Hepatocyte (in vitro differentiated cells): ENCODE measurements around the gene RAB28. TPM values are rescaled to one million over a fixed set of nuclear protein-coding genes. Genes with fewer than 3 reads are reported as not detected.

Experiments
- DNase-seq: peaks from one replicate; pipeline ENCODE4 v3.0.0-alpha.2; 2016; ENCODE audit warnings: low spot score
- H2AFZ ChIP-seq: fragments of 200-600 bp; sonication (generic); 2 replicates; pipeline ENCODE4 v1.6.0; 2016; ENCODE audit warnings: antibody characterized with exemption, mild to moderate bottlenecking
- H3K27ac ChIP-seq: fragments of 200-600 bp; sonication (generic); 2 replicates; pipeline ENCODE4 v1.5.1; 2016; ENCODE audit warnings: mild to moderate bottlenecking
- H3K27me3 ChIP-seq: fragments of 200-600 bp; sonication (generic); 2 replicates; pipeline ENCODE4 v1.6.1; 2016
- H3K36me3 ChIP-seq: fragments of 200-600 bp; sonication (generic); replicated peaks from 2 replicates; pipeline ENCODE4 v1.5.1; 2016; ENCODE audit warnings: low read depth; ENCODE audit not compliant: insufficient read depth
- H3K4me1 ChIP-seq: fragments of 200-600 bp; sonication (generic); 2 replicates; pipeline ENCODE4 v1.5.1; 2016; ENCODE audit warnings: mild to moderate bottlenecking, moderate library complexity; ENCODE audit not compliant: insufficient read depth
- H3K4me2 ChIP-seq: fragments of 200-600 bp; sonication (generic); 2 replicates; pipeline ENCODE4 v1.6.0; 2016
- H3K4me3 ChIP-seq: fragments of 200-600 bp; sonication (generic); 2 replicates; pipeline ENCODE4 v1.5.1; 2016; ENCODE audit warnings: mild to moderate bottlenecking
- H3K79me2 ChIP-seq: fragments of 200-600 bp; sonication (generic); 2 replicates; pipeline ENCODE4 v1.6.0; 2017; ENCODE audit warnings: mild to moderate bottlenecking
- H3K9me2 ChIP-seq: fragments of 200-600 bp; sonication (generic); replicated peaks from 2 replicates; pipeline ENCODE4 v1.6.0; 2017; ENCODE audit warnings: mild to moderate bottlenecking; ENCODE audit not compliant: insufficient read depth
- H3K9me3 ChIP-seq: fragments of 200-600 bp; sonication (generic); 2 replicates; pipeline ENCODE4 v1.5.1; 2016; ENCODE audit warnings: low read depth, mild to moderate bottlenecking
- H4K20me1 ChIP-seq: fragments of 200-600 bp; sonication (generic); 2 replicates; pipeline ENCODE4 v1.6.0; 2016; ENCODE audit warnings: mild to moderate bottlenecking; ENCODE audit not compliant: insufficient read depth, poor library complexity, severe bottlenecking
- EZH2 ChIP-seq: fragments of 200-600 bp; sonication (generic); IDR thresholded peaks from 2 replicates; pipeline ENCODE4 v1.6.1; 2016; ENCODE audit warnings: antibody characterized with exemption, mild to moderate bottlenecking, borderline replicate concordance
- EZH2phosphoT487 ChIP-seq: fragments of 200-600 bp; sonication (generic); IDR thresholded peaks from one replicate; pipeline ENCODE4 v1.6.1; 2018; ENCODE audit warnings: antibody characterized with exemption, mild to moderate bottlenecking, low read depth, moderate library complexity; ENCODE audit not compliant: unreplicated experiment, severe bottlenecking
- WGBS: methylation state at CpG from one replicate; pipeline ENCODE4 v1.1.6; 2016; ENCODE audit warnings: low lambda C conversion rate; ENCODE audit errors: missing lambda C conversion rate; 5-methylcytosine and 5-hydroxymethylcytosine counted together
- polyA plus RNA-seq: library from polyadenylated mRNA; unstranded; fragments of >200 nt; fragmentation: Nextera tagmentation; extraction: Ambion mirVana; gene quantifications from 2 replicates; pipeline ENCODE4 v1.2.1, GENCODE V29; 2016
- total RNA-seq: library from RNA; depleted of rRNA; stranded (reverse); fragments of >200 nt; gene quantifications from 2 replicates; pipeline ENCODE4 v1.2.3, GENCODE V29; 2014
- TF ChIP-seq, protein P1 (sequence below): fragments of 200-600 bp; sonication (generic); IDR thresholded peaks from 2 replicates; pipeline ENCODE4 v1.5.1; 2016; ENCODE audit warnings: antibody characterized with exemption, mild to moderate bottlenecking; ENCODE audit not compliant: poor library complexity

Gene RAB28
- total and polyA plus RNA-seq, 2 experiments from 2014 or later, result 14.5 to 26.1 TPM

GRCh38 chr4:13371048-13371447 is 113.1 kb downstream of the RAB28 start:
- no peak for DNase-seq
- no peaks in the 10 kb centered on the region for H3K79me2 ChIP-seq
- no peak overlapping the region for H2AFZ ChIP-seq
- H3K27me3 ChIP-seq, result no peaks in the 10 kb centered on the region
- H3K9me3 ChIP-seq, result no peaks in the 10 kb centered on the region
- TF ChIP-seq EZH2 (no peak), EZH2phosphoT487 (no peak)
- TF ChIP-seq, protein P1, sequence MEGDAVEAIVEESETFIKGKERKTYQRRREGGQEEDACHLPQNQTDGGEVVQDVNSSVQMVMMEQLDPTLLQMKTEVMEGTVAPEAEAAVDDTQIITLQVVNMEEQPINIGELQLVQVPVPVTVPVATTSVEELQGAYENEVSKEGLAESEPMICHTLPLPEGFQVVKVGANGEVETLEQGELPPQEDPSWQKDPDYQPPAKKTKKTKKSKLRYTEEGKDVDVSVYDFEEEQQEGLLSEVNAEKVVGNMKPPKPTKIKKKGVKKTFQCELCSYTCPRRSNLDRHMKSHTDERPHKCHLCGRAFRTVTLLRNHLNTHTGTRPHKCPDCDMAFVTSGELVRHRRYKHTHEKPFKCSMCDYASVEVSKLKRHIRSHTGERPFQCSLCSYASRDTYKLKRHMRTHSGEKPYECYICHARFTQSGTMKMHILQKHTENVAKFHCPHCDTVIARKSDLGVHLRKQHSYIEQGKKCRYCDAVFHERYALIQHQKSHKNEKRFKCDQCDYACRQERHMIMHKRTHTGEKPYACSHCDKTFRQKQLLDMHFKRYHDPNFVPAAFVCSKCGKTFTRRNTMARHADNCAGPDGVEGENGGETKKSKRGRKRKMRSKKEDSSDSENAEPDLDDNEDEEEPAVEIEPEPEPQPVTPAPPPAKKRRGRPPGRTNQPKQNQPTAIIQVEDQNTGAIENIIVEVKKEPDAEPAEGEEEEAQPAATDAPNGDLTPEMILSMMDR, result no peak
- H3K27ac ChIP-seq, result no peak overlapping the region
- H4K20me1 ChIP-seq, result no peaks in the 10 kb centered on the region
- no peaks in the 10 kb centered on the region for H3K4me1 ChIP-seq
- H3K9me2 ChIP-seq, result no peaks in the 10 kb centered on the region
- 98% methylated on average over 3 of the region's 3 CpGs for WGBS
- no peaks in the 10 kb centered on the region for H3K36me3 ChIP-seq
- no peak overlapping the region for H3K4me2 ChIP-seq
- no peak overlapping the region for H3K4me3 ChIP-seq

DNA sequence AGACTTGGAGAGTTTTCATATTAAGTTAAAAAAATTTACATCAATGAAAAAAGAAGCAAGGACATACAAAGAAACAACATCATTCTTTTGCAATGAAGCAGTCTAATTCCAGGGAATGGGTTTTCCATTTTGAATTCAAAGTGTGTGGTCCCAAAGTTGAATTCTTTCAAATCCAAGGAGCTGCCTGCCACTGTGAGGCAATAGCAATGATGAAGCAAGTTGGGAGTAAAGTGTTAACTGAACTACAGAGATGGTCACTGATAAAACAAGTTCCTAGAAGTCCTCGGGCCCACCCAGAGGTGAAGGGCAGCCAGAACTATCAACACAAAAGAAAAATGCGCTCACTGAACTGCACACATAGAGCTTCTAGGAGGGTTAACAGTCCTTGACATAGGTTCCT is 115.9 kb downstream of the RAB28 start:
- Histone ChIP-seq H3K4me3 (no peak overlapping the region), H3K27me3 (no peaks in the 10 kb centered on the region), H3K36me3 (no peaks in the 10 kb centered on the region), H3K9me2 (no peaks in the 10 kb centered on the region), H3K9me3 (no peaks in the 10 kb centered on the region), H3K27ac (no peak overlapping the region), H2AFZ (no peak overlapping the region), H4K20me1 (no peaks in the 10 kb centered on the region), H3K4me1 (no peaks in the 10 kb centered on the region), H3K79me2 (no peaks in the 10 kb centered on the region), H3K4me2 (no peak overlapping the region)
- whole genome bisulfite sequencing, result 65% methylated on average over 2 of the region's 2 CpGs
- no peak for DNase-seq
- TF ChIP-seq EZH2, result no peak
- TF ChIP-seq EZH2phosphoT487, result no peak
- TF ChIP-seq, protein P1, result no peak

DNA sequence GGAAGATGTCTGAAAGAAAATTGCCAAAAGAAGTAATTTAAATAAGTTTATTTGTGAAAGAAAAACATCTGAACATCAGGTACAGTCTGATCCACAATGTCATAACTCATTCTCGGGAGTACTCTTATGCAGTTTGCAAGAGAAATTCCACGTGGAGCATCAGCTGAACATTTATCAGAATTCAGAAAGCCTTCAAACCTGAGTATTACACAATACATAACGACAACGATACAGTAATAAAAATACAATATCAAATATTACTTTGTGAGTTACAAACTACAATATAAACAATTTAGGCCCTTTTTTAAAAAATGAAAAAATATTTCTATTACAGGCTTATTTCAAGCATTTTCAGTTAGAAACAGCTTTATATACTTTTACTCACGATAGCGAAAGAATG is 116.4 kb downstream of the RAB28 start:
- no peaks in the 10 kb centered on the region for H3K4me1 ChIP-seq
- no peaks in the 10 kb centered on the region for H3K27me3 ChIP-seq
- no peak overlapping the region for H3K27ac ChIP-seq
- no peaks in the 10 kb centered on the region for H4K20me1 ChIP-seq
- H3K9me2 ChIP-seq, result no peaks in the 10 kb centered on the region
- H3K4me3 ChIP-seq, result no peak overlapping the region
- no peaks in the 10 kb centered on the region for H3K36me3 ChIP-seq
- 96% methylated on average over 6 of the region's 6 CpGs for WGBS
- no peak overlapping the region for H3K4me2 ChIP-seq
- H3K9me3 ChIP-seq, result no peaks in the 10 kb centered on the region
- no peaks in the 10 kb centered on the region for H3K79me2 ChIP-seq
- no peak for DNase-seq
- TF ChIP-seq EZH2, result no peak
- TF ChIP-seq, protein P1, result no peak
- TF ChIP-seq EZH2phosphoT487, result no peak
- no peak overlapping the region for H2AFZ ChIP-seq

- Histone ChIP-seq H3K4me3 (no peak overlapping the region), H3K9me3 (no peaks in the 10 kb centered on the region), H3K79me2 (no peaks in the 10 kb centered on the region), H3K27ac (no peak overlapping the region), H4K20me1 (no peaks in the 10 kb centered on the region), H3K4me1 (no peaks in the 10 kb centered on the region), H3K9me2 (no peaks in the 10 kb centered on the region), H2AFZ (no peak overlapping the region), H3K36me3 (no peaks in the 10 kb centered on the region), H3K27me3 (no peaks in the 10 kb centered on the region), H3K4me2 (no peak overlapping the region)
- TF ChIP-seq, protein P1, result no peak
- TF ChIP-seq EZH2, result no peak
- no peak for TF ChIP-seq EZH2phosphoT487
- no peak for DNase-seq
These were observed 116.9 kb downstream of the RAB28 start for GRCh38 chr4:13367244-13367643.
